Endothelial cell of umbilical vein (primary cell): ENCODE data around the gene NLRC3. TPM values are rescaled to one million over a fixed set of nuclear protein-coding genes. Genes with fewer than 3 reads are reported as not detected.

Source experiments
- BruUV-seq: library from RNA; stranded (reverse); fragments of 400-500 nt; replicated peaks from 2 replicates; lab custom pipeline; 2021; lab: Mats Ljungman, UMichigan
- CTCF ChIA-PET: fragments of 300-600, 350-600 bp; sonication (Branson Sonifier 250); formaldehyde crosslinking; loops from one replicate; lab custom pipeline; 2021; ENCODE audit warnings: antibody characterized with exemption, inconsistent platforms; lab: Charles Lee
- POLR2A ChIA-PET: fragments of 300-600, 350-600 bp; sonication (Branson Sonifier 250); formaldehyde crosslinking; loops from one replicate; lab custom pipeline; 2021; ENCODE audit warnings: antibody characterized with exemption, inconsistent platforms; lab: Charles Lee
- DNase-seq: peaks from one replicate; pipeline ENCODE4 v3.0.0-alpha.2; 2011; ENCODE audit warnings: low read depth, low spot score
- FAIRE-seq: peaks from 2 replicates; lab custom pipeline; 2011; peaks lifted over from hg19 to GRCh38; lab: Jason Lieb, UNC
- H2AFZ ChIP-seq: 2 replicates; pipeline ENCODE4 v1.6.0; 2012; ENCODE audit warnings: low read depth, low read length, control low read depth, inconsistent platforms
- H3K27ac ChIP-seq: 2 replicates; pipeline ENCODE4 v1.5.1; 2011; ENCODE audit warnings: low read depth, mild to moderate bottlenecking, control low read depth, low read length, moderate library complexity; ENCODE audit not compliant: insufficient read depth
- H3K27me3 ChIP-seq, 2 experiments: 2 replicates each; pipeline versions ENCODE4 v1.6.0 to v1.6.1; 2011; ENCODE audit warnings: low read length in 2 of 2, mixed read lengths in 1 of 2; ENCODE audit not compliant: control insufficient read depth in 2 of 2, insufficient read depth in 2 of 2
- H3K36me3 ChIP-seq, 2 experiments: 2 replicates in 1 of 2; 3 replicates in 1 of 2; pipeline ENCODE4 v1.5.1; 2011; ENCODE audit warnings: low read length in 2 of 2, mild to moderate bottlenecking in 1 of 2, moderate library complexity in 1 of 2; ENCODE audit not compliant: control insufficient read depth in 2 of 2, insufficient read depth in 2 of 2; ENCODE audit errors: extremely low read depth in 1 of 2
- H3K4me1 ChIP-seq: 3 replicates; pipeline ENCODE4 v1.5.1; 2011; ENCODE audit warnings: mild to moderate bottlenecking, low read length; ENCODE audit not compliant: control insufficient read depth, insufficient read depth; ENCODE audit errors: extremely low read depth
- H3K4me2 ChIP-seq: 2 replicates; pipeline ENCODE4 v1.6.1; 2011; ENCODE audit warnings: low read length, control low read depth, mixed read lengths; ENCODE audit not compliant: insufficient read depth
- H3K4me3 ChIP-seq, 3 experiments: fragments of 200-600 bp in 1 of 3; sonication (generic), shearing (Covaris generic) in 1 of 3; replicated peaks in 1 of 3; 2 replicates each; pipeline ENCODE4 v1.5.1; 2011 to 2016; ENCODE audit warnings: control low read depth in 3 of 3, low read length in 3 of 3, mild to moderate bottlenecking in 2 of 3, inconsistent platforms in 1 of 3, low read depth in 1 of 3, moderate library complexity in 1 of 3; ENCODE audit not compliant: insufficient read depth in 1 of 3
- H3K79me2 ChIP-seq: 2 replicates; pipeline ENCODE4 v1.6.0; 2012; ENCODE audit warnings: low read length, inconsistent platforms; ENCODE audit not compliant: control insufficient read depth, insufficient read depth
- H3K9ac ChIP-seq: replicated peaks from 2 replicates; pipeline ENCODE3; 2011; ENCODE audit warnings: low read length, control low read depth; ENCODE audit not compliant: insufficient read depth; ENCODE audit errors: extremely low read depth
- H3K9me1 ChIP-seq: replicated peaks from 3 replicates; pipeline ENCODE4 v1.6.0; 2011; ENCODE audit warnings: mild to moderate bottlenecking, low read length; ENCODE audit not compliant: control insufficient read depth, insufficient read depth; ENCODE audit errors: extremely low read depth
- H3K9me3 ChIP-seq: replicated peaks from 2 replicates; pipeline ENCODE4 v1.5.1; 2012; ENCODE audit warnings: low read length, inconsistent platforms; ENCODE audit not compliant: control insufficient read depth, insufficient read depth
- H4K20me1 ChIP-seq: replicated peaks from 2 replicates; pipeline ENCODE3; 2011; ENCODE audit warnings: mild to moderate bottlenecking, low read length; ENCODE audit not compliant: control insufficient read depth, insufficient read depth; ENCODE audit errors: extremely low read depth
- EZH2 ChIP-seq: IDR thresholded peaks from 2 replicates; pipeline ENCODE4 v1.6.1; 2012; ENCODE audit warnings: borderline replicate concordance, low read depth, mild to moderate bottlenecking, moderate library complexity, low read length, inconsistent platforms; ENCODE audit not compliant: severe bottlenecking
- FOS ChIP-seq: IDR thresholded peaks from 2 replicates; pipeline ENCODE4 v1.6.1; 2011; ENCODE audit warnings: mild to moderate bottlenecking, low read length, moderate library complexity, borderline replicate concordance; ENCODE audit not compliant: insufficient read depth
- GATA2 ChIP-seq: IDR thresholded peaks from 2 replicates; pipeline ENCODE4 v1.7.0; 2011; ENCODE audit warnings: low read depth, mild to moderate bottlenecking, moderate library complexity, mixed read lengths, low read length; ENCODE audit not compliant: insufficient read length, insufficient read depth
- MYC ChIP-seq: IDR thresholded peaks from one replicate; pipeline ENCODE4 v1.6.1; 2011; ENCODE audit warnings: mild to moderate bottlenecking, low read depth, low read length
- POLR2AphosphoS5 ChIP-seq: IDR thresholded peaks from 2 replicates; pipeline ENCODE4 v1.6.1; 2012; ENCODE audit warnings: low read depth, mild to moderate bottlenecking, control low read depth, low read length, moderate library complexity; ENCODE audit not compliant: insufficient read depth
- dilution Hi-C: fragments of 300-500 bp; cut with MboI; formaldehyde crosslinking; loops from one replicate; pipeline ENCODE4 v1.15.0; 2019; ENCODE audit warnings: low sequenced_read_pairs; ENCODE audit not compliant: extremely low pct_ligation_motif_present
- intact Hi-C: fragments of 100-400 bp; cut with micrococcal nuclease; formaldehyde crosslinking; loops from one replicate; pipeline ENCODE4 v1.10.0; 2022
- polyA plus RNA-seq, 4 experiments: library from polyadenylated mRNA; depleted of rRNA in 3 of 4; stranded (reverse) in 3 of 4; unstranded in 1 of 4; fragments of >200 nt; gene quantifications; 2 replicates each; pipeline versions ENCODE4 v1.2.1 to v1.2.3, GENCODE V29; 2011 to 2012; ENCODE audit warnings: missing spikeins in 1 of 4
- total RNA-seq: library from RNA; stranded (reverse); gene quantifications from 2 replicates; pipeline ENCODE4 v1.2.3, GENCODE V29; 2021
- TF ChIP-seq, protein P1 (sequence below): IDR thresholded peaks from 2 replicates; pipeline ENCODE4 v1.6.1; 2011; ENCODE audit not compliant: insufficient read depth, insufficient read length
- TF ChIP-seq, protein P2 (sequence below), 2 donors: IDR thresholded peaks; 1 replicate in 1 of 2; 2 replicates in 1 of 2; pipeline ENCODE4 v1.5.1; 2011; ENCODE audit warnings: low read length in 2 of 2, mild to moderate bottlenecking in 2 of 2, moderate library complexity in 2 of 2, control low read depth in 1 of 2, inconsistent platforms in 1 of 2, low read depth in 1 of 2; ENCODE audit not compliant: insufficient read depth in 1 of 2; ENCODE audit errors: extremely low read depth in 1 of 2

NLRC3 gene
- total and polyA plus RNA-seq, 2 donors (not counting 3 experiments of a cell fraction or from before 2014, with no cell fraction given), result 0.84 to 3.4 TPM

- Histone ChIP-seq H3K27ac (no peak overlapping the region), H3K4me3 (no peak overlapping the region), H3K9ac (no peak overlapping the region), H3K27me3 (no peaks in the 10 kb centered on the region), H3K4me2 (no peak overlapping the region), H3K36me3 (no peaks in the 10 kb centered on the region), H2AFZ (no peak overlapping the region), H4K20me1 (no peaks in the 10 kb centered on the region), H3K4me1 (peaks cover 10% of the 10 kb centered on the region), H3K9me3 (no peaks in the 10 kb centered on the region), H3K79me2 (no peaks in the 10 kb centered on the region), H3K9me1 (no peaks in the 10 kb centered on the region)
- DNase-seq (no peak), FAIRE-seq (no peak)
- no TSS peak for BruUV-seq
- intact Hi-C loops (no loop called here), dilution Hi-C loops (loop anchor here (5.0 kb wide), 1 partner anchor 43 kb away; no protein-coding TSS in a partner anchor)
- TF ChIP-seq MYC (no peak), EZH2 (no peak)
- TF ChIP-seq, protein P1, sequence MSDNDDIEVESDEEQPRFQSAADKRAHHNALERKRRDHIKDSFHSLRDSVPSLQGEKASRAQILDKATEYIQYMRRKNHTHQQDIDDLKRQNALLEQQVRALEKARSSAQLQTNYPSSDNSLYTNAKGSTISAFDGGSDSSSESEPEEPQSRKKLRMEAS, result no peak
- TF ChIP-seq, protein P2, sequence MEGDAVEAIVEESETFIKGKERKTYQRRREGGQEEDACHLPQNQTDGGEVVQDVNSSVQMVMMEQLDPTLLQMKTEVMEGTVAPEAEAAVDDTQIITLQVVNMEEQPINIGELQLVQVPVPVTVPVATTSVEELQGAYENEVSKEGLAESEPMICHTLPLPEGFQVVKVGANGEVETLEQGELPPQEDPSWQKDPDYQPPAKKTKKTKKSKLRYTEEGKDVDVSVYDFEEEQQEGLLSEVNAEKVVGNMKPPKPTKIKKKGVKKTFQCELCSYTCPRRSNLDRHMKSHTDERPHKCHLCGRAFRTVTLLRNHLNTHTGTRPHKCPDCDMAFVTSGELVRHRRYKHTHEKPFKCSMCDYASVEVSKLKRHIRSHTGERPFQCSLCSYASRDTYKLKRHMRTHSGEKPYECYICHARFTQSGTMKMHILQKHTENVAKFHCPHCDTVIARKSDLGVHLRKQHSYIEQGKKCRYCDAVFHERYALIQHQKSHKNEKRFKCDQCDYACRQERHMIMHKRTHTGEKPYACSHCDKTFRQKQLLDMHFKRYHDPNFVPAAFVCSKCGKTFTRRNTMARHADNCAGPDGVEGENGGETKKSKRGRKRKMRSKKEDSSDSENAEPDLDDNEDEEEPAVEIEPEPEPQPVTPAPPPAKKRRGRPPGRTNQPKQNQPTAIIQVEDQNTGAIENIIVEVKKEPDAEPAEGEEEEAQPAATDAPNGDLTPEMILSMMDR (IDR thresholded peaks at IDR 0.05; ENCODE audit: extremely low read depth in 1 of 2, insufficient read depth in 1 of 2, low read depth in 1 of 2, low read length in 2 of 2), result no peak
- ChIA-PET CTCF (no interaction called here), POLR2A (no interaction called here)
Measured at GRCh38 chr16:3580686-3581085, 3.5 kb upstream of the NLRC3 start.

DNA sequence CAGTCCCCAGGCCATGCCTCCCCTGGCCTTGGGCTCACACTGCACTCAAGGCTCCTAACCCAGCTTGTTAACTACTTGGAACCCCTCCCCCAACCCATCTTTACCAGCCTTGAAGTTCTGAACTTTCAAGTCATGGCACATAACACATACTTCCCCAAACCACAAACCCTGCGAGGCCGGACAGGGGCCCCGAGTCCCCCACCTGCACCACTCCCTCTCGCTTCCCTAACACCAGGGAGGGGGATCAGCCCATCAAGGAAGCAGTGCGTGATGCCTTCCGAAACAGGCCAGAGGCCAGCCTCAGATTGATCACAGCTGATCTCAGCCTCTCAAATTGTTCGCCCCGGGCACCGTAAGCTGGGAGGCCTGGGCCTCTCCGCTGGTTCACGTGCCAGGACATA lies 3.0 kb upstream of the NLRC3 start:
- Histone ChIP-seq H3K9me1 (no peaks in the 10 kb centered on the region), H3K4me3 (no peak overlapping the region), H2AFZ (no peak overlapping the region), H3K27me3 (no peaks in the 10 kb centered on the region), H3K9ac (no peak overlapping the region), H3K36me3 (no peaks in the 10 kb centered on the region), H3K27ac (no peak overlapping the region), H4K20me1 (no peaks in the 10 kb centered on the region), H3K9me3 (no peaks in the 10 kb centered on the region), H3K4me2 (no peak overlapping the region), H3K4me1 (peaks cover 10% of the 10 kb centered on the region), H3K79me2 (no peaks in the 10 kb centered on the region)
- no peak for DNase-seq
- dilution Hi-C loops (loop anchor here (5.0 kb wide), 1 partner anchor 43 kb away; no protein-coding TSS in a partner anchor), intact Hi-C loops (no loop called here)
- BruUV-seq, result no TSS peak
- ChIA-PET POLR2A (no interaction called here), CTCF (no interaction called here)
- TF ChIP-seq, protein P2 (IDR thresholded peaks at IDR 0.05; ENCODE audit: extremely low read depth in 1 of 2, insufficient read depth in 1 of 2, low read depth in 1 of 2, low read length in 2 of 2), result no peak
- TF ChIP-seq, protein P1, result no peak
- TF ChIP-seq EZH2 (no peak), FOS (no peak), POLR2AphosphoS5 (no peak), MYC (no peak), GATA2 (no peak)
- no peak for FAIRE-seq
